HG03175 (cell line): ENCODE results near the gene TNNI3.
"Not testable (repeated sequence)": the region's sequence is repeated elsewhere in the genome, so short reads cannot be mapped to it uniquely, and the experiment has no call there.

ENCODE experiments used
- ATAC-seq: cut with Tn5 transposase; IDR thresholded peaks from one replicate; pipeline ENCODE4 v1.9.1; 2021; ENCODE audit warnings: mild to moderate bottlenecking, moderate library complexity; ENCODE audit not compliant: unreplicated experiment

The TNNI3 gene

GRCh38 chr19:55114566-55115145 lies 42.9 kb downstream of the TNNI3 start:
- no peak for ATAC-seq

DNA sequence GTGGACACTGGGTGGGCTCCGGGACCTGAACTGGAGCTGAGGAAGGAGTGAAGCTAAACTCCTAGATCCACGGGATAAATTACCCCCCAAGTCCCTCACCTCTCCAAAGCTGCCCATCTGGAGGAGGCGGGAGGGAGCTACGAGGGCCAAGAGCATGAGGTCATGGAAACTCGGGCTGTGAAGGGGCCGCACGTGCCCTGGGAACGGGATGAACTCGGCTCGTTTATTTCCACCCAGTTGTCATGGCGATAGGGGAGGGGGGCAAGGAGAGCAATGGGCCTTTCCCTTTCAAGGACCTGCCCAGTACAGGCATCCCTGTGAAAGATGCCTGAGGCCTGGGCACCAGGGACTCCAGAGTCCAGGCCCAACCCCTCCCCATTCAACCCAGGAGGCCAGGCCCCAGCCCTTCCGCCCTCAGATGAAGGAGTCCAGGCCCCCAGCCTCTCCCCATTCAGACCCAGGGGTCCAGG lies 43.9 kb downstream of the TNNI3 start:
- ATAC-seq = no peak

DNA sequence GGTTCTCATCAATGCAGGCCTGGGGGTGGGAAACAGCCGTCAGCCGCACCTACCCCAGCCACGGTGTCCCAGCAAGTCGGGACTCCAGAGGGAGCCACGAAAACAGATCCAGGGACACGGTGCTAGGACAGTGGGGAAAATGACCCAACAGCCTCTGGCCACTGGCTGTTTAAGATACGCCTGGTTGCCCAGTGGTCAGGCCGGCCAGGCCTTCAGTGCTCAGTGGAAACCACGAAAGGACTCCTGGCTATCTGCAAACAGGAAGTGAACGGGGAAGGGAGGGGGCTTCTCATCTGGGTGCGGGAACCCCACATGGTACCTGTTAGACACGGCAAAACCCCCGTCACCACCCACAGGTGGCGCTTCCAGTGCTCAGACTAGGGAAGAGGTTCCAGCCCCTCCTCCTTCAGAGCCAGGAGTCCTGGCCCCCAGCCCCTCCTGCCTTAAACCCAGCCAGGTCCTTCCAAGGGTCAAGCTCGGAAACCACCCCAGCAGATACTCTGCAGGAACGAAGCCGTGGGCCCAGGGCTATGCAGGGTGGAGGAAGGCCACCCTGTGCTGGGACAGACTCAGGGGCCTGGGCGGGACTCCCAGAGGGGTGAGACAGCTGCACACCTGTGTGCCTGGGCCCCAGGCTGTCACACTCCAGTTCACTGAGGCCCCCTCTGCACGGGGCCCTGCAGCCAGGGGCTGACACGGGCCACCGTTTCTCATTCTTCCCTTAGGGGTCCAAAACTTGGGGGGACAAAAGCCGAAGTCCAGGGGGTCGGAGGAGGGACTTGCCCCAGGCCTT lies 44.6 kb downstream of the TNNI3 start:
- no peak for ATAC-seq

DNA sequence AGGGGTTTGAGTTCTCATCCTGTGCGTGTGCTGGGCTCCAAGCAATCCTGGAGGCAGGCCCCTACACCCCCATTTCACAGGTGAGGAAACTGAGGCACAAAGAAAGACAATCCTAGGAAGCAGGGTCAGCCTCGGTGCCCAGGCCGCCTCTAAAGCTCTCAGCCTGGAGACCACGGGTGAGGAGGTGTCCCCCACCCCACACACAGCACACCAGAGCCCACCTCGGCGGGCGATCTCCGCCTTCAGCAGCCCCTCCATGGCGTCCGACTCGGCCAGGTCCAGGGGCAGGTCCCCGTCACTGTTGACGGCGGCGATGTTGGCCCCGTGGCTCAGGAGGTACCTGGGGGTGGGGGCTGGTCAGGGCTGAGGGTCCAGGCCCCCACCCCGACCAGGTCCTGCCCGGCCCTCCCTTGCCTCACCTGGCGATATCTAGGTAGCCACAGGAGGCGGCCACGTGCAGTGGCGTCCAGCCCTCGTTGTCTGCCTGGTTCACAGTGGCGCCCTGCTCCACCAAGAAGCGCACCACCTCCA lies 45.2 kb downstream of the TNNI3 start:
- ATAC-seq = no peak

- no peak for ATAC-seq
Measured at GRCh38 chr19:55111238-55111831, 46.2 kb downstream of the TNNI3 start.

DNA sequence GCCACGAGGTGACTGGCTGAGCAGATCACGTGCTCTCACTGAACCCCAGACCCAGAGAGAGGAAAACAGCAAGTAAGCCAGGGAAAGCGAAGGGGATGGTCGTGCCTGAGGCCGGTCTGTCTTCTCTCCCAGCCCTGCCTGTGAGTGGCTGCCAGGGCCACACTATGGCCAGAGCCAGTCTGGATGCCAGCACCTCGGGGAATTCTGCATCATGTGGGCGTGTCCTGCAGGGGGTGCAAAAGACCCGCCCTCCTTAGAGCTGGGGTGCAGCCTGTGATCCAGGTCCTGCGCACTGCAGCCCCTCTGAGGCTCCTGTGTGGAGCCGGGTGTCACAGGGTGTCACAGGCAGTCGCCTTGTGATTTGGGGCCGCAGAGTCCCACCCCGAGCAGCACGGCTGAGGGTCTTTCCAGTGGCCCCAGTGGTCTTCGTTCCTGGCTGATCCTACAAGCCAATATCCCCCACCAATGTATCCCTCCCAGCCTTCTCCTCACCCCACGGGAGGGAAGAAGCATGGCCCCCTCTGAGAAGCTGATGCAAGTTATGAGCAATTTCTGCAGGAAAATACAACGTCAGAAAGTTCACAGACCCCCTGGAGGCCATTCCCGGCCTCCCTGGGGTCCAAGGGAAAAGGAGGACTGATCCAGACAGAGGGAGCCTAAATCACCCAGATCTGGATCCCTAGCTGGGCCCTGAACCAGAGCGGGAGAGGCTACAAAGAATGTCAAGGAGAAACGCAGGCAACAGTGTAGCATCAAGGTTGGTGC lies 47.8 kb downstream of the TNNI3 start:
- ATAC-seq = no peak

- ATAC-seq = not testable (repeated sequence)
Measured at GRCh38 chr19:55107252-55107651, 50.3 kb downstream of the TNNI3 start.

DNA sequence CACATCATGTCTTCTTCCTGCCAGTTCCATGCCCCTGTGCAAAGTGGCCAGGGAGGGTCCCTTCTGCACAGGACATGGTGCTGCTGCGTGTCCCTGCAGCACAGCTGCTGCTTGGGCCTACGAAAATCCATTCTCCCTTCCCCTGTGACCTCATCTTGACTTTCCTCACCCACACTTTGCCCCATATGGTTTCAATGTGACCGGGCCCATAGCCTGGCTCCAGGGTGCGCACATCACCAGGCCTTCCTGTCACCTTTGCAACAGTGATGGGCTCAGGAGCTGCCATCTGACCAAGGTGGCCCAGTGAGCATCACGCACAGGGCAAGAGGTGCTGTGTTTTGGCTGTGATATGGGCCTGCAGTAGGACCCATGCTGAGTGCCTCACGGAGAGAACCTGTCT lies 50.9 kb downstream of the TNNI3 start:
- ATAC-seq = no peak

GRCh38 chr19:55105237-55105636 lies 52.3 kb downstream of the TNNI3 start:
- ATAC-seq = no peak

- ATAC-seq = no peak
Measured at GRCh38 chr19:55103190-55103589, 54.3 kb downstream of the TNNI3 start.
